GM18502 (cell line): Measurements from ENCODE around the gene GARNL3.
A peak's percentile ranks its signal among the peaks of the same experiment; 100 is the strongest.

Source experiments
- ATAC-seq: cut with Tn5 transposase; IDR thresholded peaks from one replicate; pipeline ENCODE4 v1.9.1; 2021; ENCODE audit warnings: mild to moderate bottlenecking; ENCODE audit not compliant: unreplicated experiment, poor library complexity

Gene GARNL3

GRCh38 chr9:127277099-127277498 is 12.5 kb downstream of the GARNL3 start:
- ATAC-seq: peak; percentile 52

GRCh38 chr9:127277770-127278169 is 13.2 kb downstream of the GARNL3 start:
- no peak for ATAC-seq

- ATAC-seq: no peak
Measured at GRCh38 chr9:127278372-127278771, 13.8 kb downstream of the GARNL3 start.

- ATAC-seq: no peak
Measured at GRCh38 chr9:127279717-127280285, 15.2 kb downstream of the GARNL3 start.

- ATAC-seq: no peak
Measured at GRCh38 chr9:127280880-127281660, 16.5 kb downstream of the GARNL3 start.

- ATAC-seq: no peak
Measured at GRCh38 chr9:127281891-127282290, 17.3 kb downstream of the GARNL3 start.

- no peak for ATAC-seq
Measured at GRCh38 chr9:127282611-127283010, 18.0 kb downstream of the GARNL3 start.

- ATAC-seq: no peak
Measured at GRCh38 chr9:127283135-127283534, 18.6 kb downstream of the GARNL3 start.

GRCh38 chr9:127283917-127284497 is 19.4 kb downstream of the GARNL3 start:
- ATAC-seq: no peak

- ATAC-seq: no peak
Measured at GRCh38 chr9:127285965-127286364, 21.4 kb downstream of the GARNL3 start.

- ATAC-seq: no peak
Measured at GRCh38 chr9:127290561-127291065, 26.0 kb downstream of the GARNL3 start.

GRCh38 chr9:127291246-127291778 is 26.7 kb downstream of the GARNL3 start:
- no peak for ATAC-seq

GRCh38 chr9:127292415-127292814 is 27.8 kb downstream of the GARNL3 start:
- ATAC-seq: no peak

GRCh38 chr9:127293328-127293727 is 28.8 kb downstream of the GARNL3 start:
- no peak for ATAC-seq

- ATAC-seq: no peak
Measured at GRCh38 chr9:127293767-127294166, 29.2 kb downstream of the GARNL3 start.

- ATAC-seq: no peak
Measured at GRCh38 chr9:127295005-127295404, 30.4 kb downstream of the GARNL3 start.

GRCh38 chr9:127300886-127301447 is 36.4 kb downstream of the GARNL3 start:
- no peak for ATAC-seq

GRCh38 chr9:127303830-127304229 is 39.3 kb downstream of the GARNL3 start:
- no peak for ATAC-seq

GRCh38 chr9:127305206-127305837 is 40.7 kb downstream of the GARNL3 start:
- no peak for ATAC-seq

GRCh38 chr9:127305838-127306226 is 41.3 kb downstream of the GARNL3 start:
- no peak for ATAC-seq
